Activated naive CD8-positive, alpha-beta T cell treated with anti-CD3 and anti-CD28 coated beads, Interleukin-2, amount 10 ng/mL, durations not matched to agents 7 days and 5 days (primary cell): Measurements from ENCODE around the gene AIRE. TPM values are rescaled to one million over a fixed set of nuclear protein-coding genes. Genes with fewer than 3 reads are reported as not detected.
"Not testable (repeated sequence)": the region's sequence is repeated elsewhere in the genome, so short reads cannot be mapped to it uniquely, and the experiment has no call there.

Experiments used
- ATAC-seq: fragments of 150-1000 bp; cut with Tn5 transposase; one replicate; pipeline ENCODE4 v1.10.0; 2021; ENCODE audit warnings: low read depth, moderate library complexity
- POLR2A ChIA-PET: fragments of 350-600 bp; sonication (Branson Sonifier 250); formaldehyde crosslinking; loops from one replicate; lab custom pipeline; 2021; ENCODE audit warnings: antibody characterized with exemption; lab: Charles Lee
- DNase-seq: peaks from one replicate; pipeline ENCODE4 v3.0.0; 2021
- H3K27ac Mint-ChIP-seq: one replicate; pipeline ENCODE4 v1.8.0; 2022; ENCODE audit warnings: mild to moderate bottlenecking, mixed read lengths
- H3K27me3 Mint-ChIP-seq: one replicate; pipeline ENCODE4 v1.8.0; 2022; ENCODE audit warnings: mild to moderate bottlenecking, moderate library complexity, mixed read lengths
- H3K36me3 Mint-ChIP-seq: one replicate; pipeline ENCODE4 v1.8.0; 2021; ENCODE audit warnings: mild to moderate bottlenecking, mixed read lengths
- H3K4me1 Mint-ChIP-seq: one replicate; pipeline ENCODE4 v1.8.0; 2021; ENCODE audit warnings: mixed read lengths
- H3K4me3 Mint-ChIP-seq: one replicate; pipeline ENCODE4 v1.8.0; 2022; ENCODE audit warnings: mild to moderate bottlenecking, moderate library complexity, mixed read lengths
- H3K9me3 Mint-ChIP-seq: one replicate; pipeline ENCODE4 v1.8.0; 2021; ENCODE audit warnings: mixed read lengths
- total RNA-seq, 2 experiments: library from RNA; stranded (reverse); gene quantifications; one replicate each; pipeline ENCODE4 v1.2.3, GENCODE V29; 2021

Gene AIRE
- not detected for total RNA-seq

GRCh38 chr21:44285138-44285992 lies at the start of gene AIRE:
AIRE (plus strand) TSS chr21:44285876; CDS start chr21:44286007, 131 bp downstream.
- POLR2A ChIA-PET = no interaction called here
- H3K36me3 Mint-ChIP-seq = no peaks in the 10 kb centered on the region
- peaks cover 2% of the 10 kb centered on the region for H3K27me3 Mint-ChIP-seq
- H3K4me3 Mint-ChIP-seq = no peak within 1 kb of the TSS
- ATAC-seq = no peak
- H3K27ac Mint-ChIP-seq = no peak within 1 kb of the TSS
- no peaks in the 10 kb centered on the region for H3K9me3 Mint-ChIP-seq
- H3K4me1 Mint-ChIP-seq = no peaks in the 10 kb centered on the region
- no peak for DNase-seq

- H3K4me1 Mint-ChIP-seq, H3K27me3 Mint-ChIP-seq, H3K27ac Mint-ChIP-seq, H3K4me3 Mint-ChIP-seq, POLR2A ChIA-PET, H3K36me3 Mint-ChIP-seq, ATAC-seq, DNase-seq, H3K9me3 Mint-ChIP-seq: not testable (repeated sequence)
Observed at GRCh38 chr21:44240353-44240752, 45.3 kb upstream of the AIRE start.

DNA sequence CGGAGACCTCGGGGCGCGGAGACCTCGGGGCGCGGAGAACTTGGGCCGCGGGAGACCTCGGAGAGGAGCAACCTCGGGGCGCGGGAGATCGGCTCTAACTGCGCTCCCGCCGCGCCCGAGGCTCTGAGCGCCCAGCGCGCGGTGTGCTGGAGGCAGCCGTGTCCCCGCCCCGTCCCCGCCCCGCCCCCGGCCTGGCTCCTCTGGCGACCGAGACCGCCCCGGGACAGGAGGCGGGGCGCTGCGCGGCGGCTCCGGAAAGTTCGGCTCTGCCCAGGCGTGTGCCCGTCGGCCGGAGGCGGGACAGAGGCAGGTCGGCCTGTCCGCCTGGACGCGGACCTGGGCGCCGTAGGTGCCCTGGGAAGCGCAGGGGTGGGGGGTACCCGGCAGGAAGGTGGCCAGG lies 44.8 kb upstream of the AIRE start, which contains the start of gene ICOSLG:
TSS of gene ICOSLG (minus strand) at position 102 of the 400 bp plus-strand sequence. CDS start 126 bp downstream, outside the sequence.
- DNase-seq, H3K9me3 Mint-ChIP-seq, H3K4me3 Mint-ChIP-seq, H3K27me3 Mint-ChIP-seq, H3K36me3 Mint-ChIP-seq, H3K4me1 Mint-ChIP-seq, H3K27ac Mint-ChIP-seq, POLR2A ChIA-PET: not testable (repeated sequence)
- peak; percentile 55 for ATAC-seq

GRCh38 chr21:44241281-44241680 lies 44.4 kb upstream of the AIRE start:
- H3K4me1 Mint-ChIP-seq = not testable (repeated sequence)

DNA sequence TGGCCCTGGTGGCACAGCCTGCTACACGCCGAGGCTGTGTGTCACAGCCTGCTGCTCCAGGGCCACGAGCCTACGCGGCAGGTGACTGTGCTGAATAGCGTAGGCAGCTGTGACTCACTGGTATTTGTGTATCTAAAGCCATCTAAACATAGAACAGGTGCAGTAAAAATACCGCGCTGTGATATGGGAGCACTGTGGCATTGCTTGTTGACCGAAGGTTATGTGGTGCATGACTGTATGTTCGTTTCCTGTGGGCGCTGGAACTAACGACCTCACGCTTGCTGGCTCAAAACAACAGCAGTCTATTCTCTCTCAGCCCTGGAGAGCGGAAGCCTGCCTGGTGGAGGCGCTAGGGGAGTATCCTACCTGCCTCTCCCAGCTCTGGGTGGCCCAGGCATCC lies 41.7 kb upstream of the AIRE start:
- H3K27me3 Mint-ChIP-seq, H3K27ac Mint-ChIP-seq, H3K36me3 Mint-ChIP-seq, DNase-seq, POLR2A ChIA-PET, H3K4me1 Mint-ChIP-seq, H3K9me3 Mint-ChIP-seq, H3K4me3 Mint-ChIP-seq: not testable (repeated sequence)
- peak; percentile 76 for ATAC-seq

More at GRCh38 chr21:44241281-44241680, 44.4 kb upstream of the AIRE start:
- POLR2A ChIA-PET, H3K4me3 Mint-ChIP-seq, H3K27me3 Mint-ChIP-seq, H3K27ac Mint-ChIP-seq, H3K36me3 Mint-ChIP-seq, DNase-seq, H3K9me3 Mint-ChIP-seq: not testable (repeated sequence)
- peak; percentile 44 for ATAC-seq

DNA sequence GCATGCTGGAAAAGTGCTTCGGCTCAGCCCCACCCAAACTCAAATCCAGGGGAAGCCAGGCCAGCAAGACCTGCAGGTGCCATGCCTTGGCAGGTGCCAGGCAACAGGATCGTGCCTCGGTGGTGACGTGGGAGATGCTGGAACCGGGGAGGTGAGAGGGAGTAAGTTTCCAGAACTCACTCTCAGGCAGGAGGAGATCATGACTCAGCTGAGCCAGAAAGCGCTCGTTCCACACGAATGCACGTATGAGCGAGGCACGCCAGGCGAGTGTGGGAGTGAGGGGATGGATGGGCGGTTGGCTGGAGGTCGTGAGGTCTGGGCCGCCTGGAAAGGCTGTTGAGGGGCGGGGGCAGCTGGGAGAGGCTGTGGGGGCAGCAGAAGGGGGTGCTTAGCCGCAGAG lies 37.8 kb upstream of the AIRE start:
- H3K27ac Mint-ChIP-seq, H3K36me3 Mint-ChIP-seq, H3K9me3 Mint-ChIP-seq: not testable (repeated sequence)

GRCh38 chr21:44249204-44250037 lies 36.3 kb upstream of the AIRE start:
- POLR2A ChIA-PET, ATAC-seq, H3K4me1 Mint-ChIP-seq, H3K27me3 Mint-ChIP-seq, H3K4me3 Mint-ChIP-seq, H3K36me3 Mint-ChIP-seq, H3K9me3 Mint-ChIP-seq, DNase-seq, H3K27ac Mint-ChIP-seq: not testable (repeated sequence)

More for the DNA sequence above, 37.8 kb upstream of the AIRE start:
- H3K4me3 Mint-ChIP-seq, H3K4me1 Mint-ChIP-seq, ATAC-seq, DNase-seq, H3K27me3 Mint-ChIP-seq, POLR2A ChIA-PET: not testable (repeated sequence)

DNA sequence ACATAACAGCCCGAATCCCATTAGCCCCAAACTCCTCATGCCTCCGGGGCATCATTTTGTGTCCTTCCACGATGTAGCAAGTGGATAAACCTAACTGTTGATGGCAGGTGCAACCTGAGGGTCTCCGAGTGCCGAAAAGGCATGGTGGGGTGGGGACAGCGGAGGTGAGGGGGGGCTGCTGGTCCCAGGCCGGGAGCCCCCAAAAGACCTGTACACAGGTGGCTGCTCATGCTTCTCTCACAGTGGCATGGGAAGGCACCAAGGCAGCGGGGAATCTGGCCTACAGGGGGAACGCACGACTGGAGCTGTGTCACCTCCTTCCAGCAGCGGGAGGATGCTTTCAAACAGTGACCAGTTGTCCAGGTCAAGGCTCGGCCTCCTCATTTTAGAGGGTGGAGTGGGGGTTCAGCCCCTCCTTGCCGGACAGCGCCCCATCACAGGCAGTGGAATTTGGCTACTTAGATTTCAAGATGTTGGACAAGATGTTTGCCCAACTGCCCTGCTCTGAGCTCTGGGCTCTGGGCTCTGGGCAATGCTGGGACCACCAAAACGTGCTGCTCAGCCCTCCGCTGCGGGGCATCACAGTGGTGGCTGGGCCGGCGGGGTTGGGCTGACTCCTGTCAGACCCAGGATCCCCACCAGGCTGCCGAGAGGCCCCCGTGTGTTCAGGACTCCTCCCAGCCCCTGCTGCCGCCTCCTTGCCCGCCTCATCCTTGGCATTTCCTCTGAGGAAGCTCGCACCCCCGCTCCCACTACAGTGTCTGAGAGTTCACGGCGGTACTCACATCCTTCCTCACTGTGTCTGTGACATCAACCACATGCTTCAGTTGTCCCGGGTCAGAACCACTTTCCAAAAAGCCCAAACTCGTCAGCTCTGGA lies 31.6 kb upstream of the AIRE start:
- POLR2A ChIA-PET = no interaction called here
- no peak overlapping the region for H3K4me3 Mint-ChIP-seq
- H3K4me1 Mint-ChIP-seq = no peaks in the 10 kb centered on the region
- H3K36me3 Mint-ChIP-seq = no peaks in the 10 kb centered on the region
- no peaks in the 10 kb centered on the region for H3K27me3 Mint-ChIP-seq
- H3K9me3 Mint-ChIP-seq = no peaks in the 10 kb centered on the region
- no peak overlapping the region for H3K27ac Mint-ChIP-seq
- ATAC-seq = no peak
- DNase-seq = peak; percentile 28

DNA sequence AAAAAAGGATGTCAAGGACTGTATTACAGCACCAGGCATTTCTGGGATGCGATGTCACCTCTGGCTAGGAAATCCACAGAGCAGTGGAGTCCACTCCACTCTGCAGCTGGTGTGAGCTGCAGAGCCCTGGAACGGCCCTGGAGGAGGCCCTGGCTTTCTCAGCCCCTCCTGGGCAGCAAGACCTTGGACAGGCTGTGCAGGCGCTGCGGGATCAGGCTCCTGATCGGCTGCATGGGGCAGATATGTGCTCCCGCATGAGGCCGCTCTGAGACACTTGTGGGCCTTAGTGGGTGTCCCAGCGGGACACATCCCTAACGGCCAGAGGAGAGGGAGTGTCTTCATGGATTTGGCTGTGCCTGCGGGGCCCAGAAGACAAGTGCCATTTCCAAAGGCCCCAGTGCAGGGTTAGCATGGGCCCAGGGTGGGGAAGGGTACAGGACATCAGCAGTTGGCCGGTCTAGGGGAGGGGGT lies 30.1 kb upstream of the AIRE start:
- Mint-ChIP-seq H3K36me3 (no peaks in the 10 kb centered on the region), H3K4me3 (no peak overlapping the region), H3K9me3 (no peaks in the 10 kb centered on the region), H3K27ac (no peak overlapping the region), H3K27me3 (no peaks in the 10 kb centered on the region), H3K4me1 (no peaks in the 10 kb centered on the region)
- peak; percentile 15 for DNase-seq
- POLR2A ChIA-PET = no interaction called here
- no peak for ATAC-seq

- Mint-ChIP-seq H3K4me1 (no peaks in the 10 kb centered on the region), H3K36me3 (no peaks in the 10 kb centered on the region), H3K4me3 (no peak overlapping the region), H3K27me3 (no peaks in the 10 kb centered on the region), H3K9me3 (no peaks in the 10 kb centered on the region), H3K27ac (no peak overlapping the region)
- POLR2A ChIA-PET = no interaction called here
- DNase-seq = no peak
- ATAC-seq = no peak
Observed at GRCh38 chr21:44258056-44258725, 27.5 kb upstream of the AIRE start.

GRCh38 chr21:44259082-44259705 lies 26.5 kb upstream of the AIRE start:
- POLR2A ChIA-PET = no interaction called here
- no peaks in the 10 kb centered on the region for H3K9me3 Mint-ChIP-seq

GRCh38 chr21:44260066-44260465 lies 25.6 kb upstream of the AIRE start:
- no peak for DNase-seq
- no peaks in the 10 kb centered on the region for H3K36me3 Mint-ChIP-seq
- POLR2A ChIA-PET = no interaction called here
- H3K9me3 Mint-ChIP-seq = no peaks in the 10 kb centered on the region
- H3K4me3 Mint-ChIP-seq = no peak overlapping the region
- no peak overlapping the region for H3K27ac Mint-ChIP-seq
- ATAC-seq = no peak
- no peaks in the 10 kb centered on the region for H3K4me1 Mint-ChIP-seq
- no peaks in the 10 kb centered on the region for H3K27me3 Mint-ChIP-seq

More at GRCh38 chr21:44259082-44259705, 26.5 kb upstream of the AIRE start:
- Mint-ChIP-seq H3K27me3 (no peaks in the 10 kb centered on the region), H3K36me3 (no peaks in the 10 kb centered on the region), H3K4me1 (no peaks in the 10 kb centered on the region), H3K27ac (no peak overlapping the region), H3K4me3 (no peak overlapping the region)
- DNase-seq = no peak
- no peak for ATAC-seq
